Activated CD8-positive, alpha-beta T cell treated with anti-CD3 and anti-CD28 coated beads for 36 hours (primary cell): ENCODE data around the gene TBC1D2B. TPM values are rescaled to one million over a fixed set of nuclear protein-coding genes. Genes with fewer than 3 reads are reported as not detected.
A peak's percentile ranks its signal among the peaks of the same experiment; 100 is the strongest.

Source experiments
- ATAC-seq: fragments of 200-7000 bp; cut with Tn5 transposase; one replicate; pipeline ENCODE4 v1.10.0; 2021; ENCODE audit warnings: mild to moderate bottlenecking, moderate library complexity
- CTCF ChIA-PET: fragments of 350-600 bp; sonication (Branson Sonifier 250); formaldehyde crosslinking; loops from one replicate; lab custom pipeline; 2021; ENCODE audit warnings: antibody characterized with exemption; lab: Charles Lee
- POLR2A ChIA-PET: fragments of 350-600 bp; sonication (Branson Sonifier 250); formaldehyde crosslinking; loops from one replicate; lab custom pipeline; 2021; ENCODE audit warnings: antibody characterized with exemption; lab: Charles Lee
- DNase-seq: peaks from one replicate; pipeline ENCODE4 v3.0.0-alpha.2; 2020
- H3K27ac Mint-ChIP-seq: one replicate; pipeline ENCODE4 v1.8.0; 2021; ENCODE audit warnings: mild to moderate bottlenecking, mixed read lengths
- H3K27me3 Mint-ChIP-seq: one replicate; pipeline ENCODE4 v1.8.0; 2021; ENCODE audit warnings: mixed read lengths
- H3K36me3 Mint-ChIP-seq: one replicate; pipeline ENCODE4 v1.8.0; 2021; ENCODE audit warnings: low read depth, mixed read lengths
- H3K4me1 Mint-ChIP-seq: one replicate; pipeline ENCODE4 v1.8.0; 2021; ENCODE audit warnings: low read depth, mixed read lengths
- H3K4me3 Mint-ChIP-seq: one replicate; pipeline ENCODE4 v1.8.0; 2021; ENCODE audit warnings: mild to moderate bottlenecking, moderate library complexity, mixed read lengths
- H3K9me3 Mint-ChIP-seq: one replicate; pipeline ENCODE4 v1.8.0; 2021; ENCODE audit warnings: mixed read lengths
- intact Hi-C: fragments of 100-400 bp; cut with micrococcal nuclease; formaldehyde crosslinking; loops from one replicate; pipeline ENCODE4 v1.10.0; 2022
- total RNA-seq, 2 experiments: library from RNA; stranded (reverse); gene quantifications; one replicate each; pipeline ENCODE4 v1.2.3, GENCODE V29; 2021
- TF ChIP-seq, protein P1 (sequence below): fragments of 200-600 bp; IDR thresholded peaks from one replicate; pipeline ENCODE4 v1.8.0; 2022; ENCODE audit warnings: antibody characterized with exemption, mild to moderate bottlenecking

The TBC1D2B gene
- total RNA-seq, 2 experiments from 2014 or later, result 62.9 to 65.7 TPM

GRCh38 chr15:78104119-78104479 is 26.6 kb upstream of the TBC1D2B start:
- DNase-seq (no peak), ATAC-seq (peak; percentile 27)
- H3K4me3 Mint-ChIP-seq, result peak overlapping the region; percentile 40
- H3K27ac Mint-ChIP-seq, result peak overlapping the region; percentile 87
- no peaks in the 10 kb centered on the region for H3K9me3 Mint-ChIP-seq
- peaks cover 49% of the 10 kb centered on the region for H3K4me1 Mint-ChIP-seq
- ChIA-PET CTCF (interaction anchor here (1.4 to 2.7 kb wide), 6 partner anchors 8 to 194 kb away, joined by 4 to 20 read pairs (median 7); no protein-coding TSS in a partner anchor), POLR2A (interaction anchor here (1.0 to 1.8 kb wide), 6 partner anchors 8 to 69 kb away, joined by 3 to 10 read pairs (median 4); partner anchors contain the start of gene TBC1D2B)
- H3K36me3 Mint-ChIP-seq, result no peaks in the 10 kb centered on the region
- intact Hi-C loops, result no loop called here
- TF ChIP-seq, protein P1, sequence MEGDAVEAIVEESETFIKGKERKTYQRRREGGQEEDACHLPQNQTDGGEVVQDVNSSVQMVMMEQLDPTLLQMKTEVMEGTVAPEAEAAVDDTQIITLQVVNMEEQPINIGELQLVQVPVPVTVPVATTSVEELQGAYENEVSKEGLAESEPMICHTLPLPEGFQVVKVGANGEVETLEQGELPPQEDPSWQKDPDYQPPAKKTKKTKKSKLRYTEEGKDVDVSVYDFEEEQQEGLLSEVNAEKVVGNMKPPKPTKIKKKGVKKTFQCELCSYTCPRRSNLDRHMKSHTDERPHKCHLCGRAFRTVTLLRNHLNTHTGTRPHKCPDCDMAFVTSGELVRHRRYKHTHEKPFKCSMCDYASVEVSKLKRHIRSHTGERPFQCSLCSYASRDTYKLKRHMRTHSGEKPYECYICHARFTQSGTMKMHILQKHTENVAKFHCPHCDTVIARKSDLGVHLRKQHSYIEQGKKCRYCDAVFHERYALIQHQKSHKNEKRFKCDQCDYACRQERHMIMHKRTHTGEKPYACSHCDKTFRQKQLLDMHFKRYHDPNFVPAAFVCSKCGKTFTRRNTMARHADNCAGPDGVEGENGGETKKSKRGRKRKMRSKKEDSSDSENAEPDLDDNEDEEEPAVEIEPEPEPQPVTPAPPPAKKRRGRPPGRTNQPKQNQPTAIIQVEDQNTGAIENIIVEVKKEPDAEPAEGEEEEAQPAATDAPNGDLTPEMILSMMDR, result no peak
- H3K27me3 Mint-ChIP-seq, result no peaks in the 10 kb centered on the region

DNA sequence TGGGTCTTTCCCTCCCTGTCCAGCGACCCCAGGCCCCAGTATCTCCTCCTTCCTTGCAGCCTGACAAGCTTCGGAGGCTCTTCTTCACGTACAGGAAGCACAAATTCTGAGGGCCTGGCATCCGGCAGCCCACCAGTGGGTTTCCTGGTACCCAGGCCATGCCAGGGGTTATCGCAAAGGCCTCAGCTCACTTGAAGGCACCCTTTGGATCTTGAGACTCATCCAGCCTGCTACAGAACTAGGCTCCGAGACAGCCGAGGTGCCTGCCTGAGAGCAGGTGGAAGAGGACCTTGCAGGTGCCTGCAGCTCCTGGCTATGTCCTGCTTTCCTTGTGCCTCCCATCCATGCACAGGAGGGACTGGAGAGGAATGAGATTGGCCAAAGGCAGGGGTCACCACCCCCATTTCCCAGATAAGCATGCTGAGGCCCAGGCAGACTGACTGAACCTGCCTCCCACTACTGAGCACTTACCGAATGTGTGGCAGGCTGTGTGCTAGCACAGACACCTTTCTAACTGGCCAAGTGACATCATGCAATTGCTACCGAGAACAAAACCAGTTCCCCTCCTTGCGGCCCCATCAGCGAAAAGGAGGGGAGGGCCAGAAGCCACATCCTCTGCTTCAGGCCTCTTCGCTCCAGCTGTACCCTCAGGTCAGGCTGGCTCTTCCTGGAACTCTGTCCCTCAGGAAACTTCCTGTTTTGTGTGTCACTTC is 26.1 kb upstream of the TBC1D2B start:
- no peaks in the 10 kb centered on the region for H3K36me3 Mint-ChIP-seq
- H3K27me3 Mint-ChIP-seq, result no peaks in the 10 kb centered on the region
- ChIA-PET CTCF (interaction anchor here (1.4 to 2.7 kb wide), 6 partner anchors 9 to 194 kb away, joined by 4 to 20 read pairs (median 7); no protein-coding TSS in a partner anchor), POLR2A (interaction anchor here (0.7 to 1.8 kb wide), 7 partner anchors 9 to 91 kb away, joined by 3 to 10 read pairs (median 3); partner anchors contain the start of gene TBC1D2B)
- ATAC-seq (peak; percentile 91), DNase-seq (peak; percentile 88)
- H3K27ac Mint-ChIP-seq, result peak overlapping the region; percentile 87
- H3K4me1 Mint-ChIP-seq, result peaks cover 49% of the 10 kb centered on the region
- intact Hi-C loops, result no loop called here
- H3K9me3 Mint-ChIP-seq, result no peaks in the 10 kb centered on the region
- peak overlapping the region; percentile 40 for H3K4me3 Mint-ChIP-seq
- TF ChIP-seq, protein P1, result no peak

GRCh38 chr15:78102741-78103140 is 25.2 kb upstream of the TBC1D2B start:
- Mint-ChIP-seq H3K27me3 (no peaks in the 10 kb centered on the region), H3K4me3 (no peak overlapping the region), H3K27ac (peak overlapping the region; percentile 87), H3K9me3 (no peaks in the 10 kb centered on the region), H3K36me3 (no peaks in the 10 kb centered on the region), H3K4me1 (peaks cover 47% of the 10 kb centered on the region)
- TF ChIP-seq, protein P1, result no peak
- intact Hi-C loops, result no loop called here
- ChIA-PET POLR2A (interaction anchor here (0.7 to 1.7 kb wide), 4 partner anchors 9 to 92 kb away, joined by 3 to 9 read pairs (median 4); no protein-coding TSS in a partner anchor), CTCF (interaction anchor here (1.6 to 2.7 kb wide), 5 partner anchors 9 to 143 kb away, joined by 4 to 20 read pairs (median 8); no protein-coding TSS in a partner anchor)
- DNase-seq, result peak; percentile 1
- no peak for ATAC-seq

DNA sequence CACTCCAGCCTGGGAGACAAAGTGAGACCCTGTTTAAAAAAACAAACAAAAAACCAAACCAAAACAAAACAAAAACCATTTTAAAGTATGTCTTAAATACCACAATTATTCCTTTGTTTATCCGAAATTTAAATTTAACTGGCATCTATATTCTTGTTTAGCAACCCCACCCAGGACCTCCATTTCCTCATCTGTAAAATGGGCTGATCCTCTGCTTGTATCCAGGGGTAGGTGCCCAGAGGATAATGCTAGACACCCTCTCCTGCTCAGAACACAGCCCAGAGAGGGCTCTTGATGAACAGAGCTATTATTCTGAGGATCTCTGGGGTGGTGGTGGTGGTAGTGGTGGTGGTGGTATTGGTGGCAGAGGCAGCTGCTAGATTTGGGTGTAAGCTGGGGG is 24.7 kb upstream of the TBC1D2B start:
- ChIA-PET CTCF (interaction anchor here (1.0 to 1.9 kb wide), 2 partner anchors 10 to 102 kb away, joined by 3 to 9 read pairs; no protein-coding TSS in a partner anchor), POLR2A (interaction anchor here (1.7 kb wide), 1 partner anchor 10 kb away, joined by 4 read pairs; no protein-coding TSS in a partner anchor)
- Mint-ChIP-seq H3K9me3 (no peaks in the 10 kb centered on the region), H3K36me3 (no peaks in the 10 kb centered on the region), H3K4me3 (no peak overlapping the region), H3K27me3 (no peaks in the 10 kb centered on the region), H3K4me1 (peaks cover 45% of the 10 kb centered on the region), H3K27ac (peak overlapping the region; percentile 87)
- no peak for ATAC-seq
- intact Hi-C loops, result no loop called here
- TF ChIP-seq, protein P1, result no peak
- DNase-seq, result no peak
